SH-SY5Y (cell line): ENCODE measurements around the gene PTPRG.

Source experiments
- GATA2 ChIP-seq: IDR thresholded peaks from 2 replicates; pipeline ENCODE4 v1.6.1; 2011; ENCODE audit warnings: mild to moderate bottlenecking, low read depth, low read length
- GATA3 ChIP-seq: IDR thresholded peaks from 2 replicates; pipeline ENCODE4 v1.6.1; 2011; ENCODE audit warnings: low read depth, mild to moderate bottlenecking, low read length, moderate library complexity

GRCh38 chr3:61750766-61751165 is 189.4 kb downstream of the PTPRG start:
- no peak for TF ChIP-seq GATA2
- TF ChIP-seq GATA3 = no peak
